ENCODE results near the gene P2RX7.

P2RX7 gene

GRCh38 chr12:121232163-121232562 lies 99.5 kb downstream of the P2RX7 start:
- Histone ChIP-seq H3K4me3 (ENCODE audit: low read length in 2 of 2) (no peak overlapping the region), H3K4me1 (ENCODE audit: control insufficient read depth, insufficient read depth, low read length) (peaks cover 6% of the 10 kb centered on the region), H3K36me3 (ENCODE audit: control insufficient read depth in 2 of 2, insufficient read depth in 2 of 2, low read length in 2 of 2) (peaks cover 12 to 21% of the 10 kb centered on the region in 2 donors), H3K9me3 (ENCODE audit: control insufficient read depth in 2 of 2, low read length in 2 of 2) (no peaks in the 10 kb centered on the region), H3K9ac (ENCODE audit: low read length in 2 of 2) (no peak overlapping the region), H3K27me3 (ENCODE audit: control insufficient read depth in 1 of 2, insufficient read depth in 2 of 2, low read length in 2 of 2) (no peaks in the 10 kb centered on the region), H3K27ac (ENCODE audit: low read length) (no peak overlapping the region)

- Histone ChIP-seq H3K4me1 (ENCODE audit: control insufficient read depth, insufficient read depth, low read length) (peaks cover 15% of the 10 kb centered on the region), H3K27ac (ENCODE audit: low read length) (no peak overlapping the region), H3K9ac (ENCODE audit: low read length in 2 of 2) (no peak overlapping the region), H3K4me3 (ENCODE audit: low read length in 2 of 2) (no peak overlapping the region), H3K9me3 (ENCODE audit: control insufficient read depth in 2 of 2, low read length in 2 of 2) (no peaks in the 10 kb centered on the region), H3K27me3 (ENCODE audit: control insufficient read depth in 1 of 2, insufficient read depth in 2 of 2, low read length in 2 of 2) (no peaks in the 10 kb centered on the region), H3K36me3 (ENCODE audit: control insufficient read depth in 2 of 2, insufficient read depth in 2 of 2, low read length in 2 of 2) (peaks cover 12 to 21% of the 10 kb centered on the region in 2 donors)
These were observed 100.4 kb downstream of the P2RX7 start for GRCh38 chr12:121232977-121233627.

GRCh38 chr12:121233628-121234020 lies 100.9 kb downstream of the P2RX7 start:
- no peak overlapping the region for H3K4me3 ChIP-seq (ENCODE audit: low read length in 2 of 2)
- H3K4me1 ChIP-seq (ENCODE audit: control insufficient read depth, insufficient read depth, low read length): peaks cover 20% of the 10 kb centered on the region
- no peak overlapping the region for H3K27ac ChIP-seq (ENCODE audit: low read length)
- H3K36me3 ChIP-seq (ENCODE audit: control insufficient read depth in 2 of 2, insufficient read depth in 2 of 2, low read length in 2 of 2): peaks cover 10 to 18% of the 10 kb centered on the region in 2 donors
- no peak overlapping the region for H3K9ac ChIP-seq (ENCODE audit: low read length in 2 of 2)
- no peaks in the 10 kb centered on the region for H3K27me3 ChIP-seq (ENCODE audit: control insufficient read depth in 1 of 2, insufficient read depth in 2 of 2, low read length in 2 of 2)
- no peaks in the 10 kb centered on the region for H3K9me3 ChIP-seq (ENCODE audit: control insufficient read depth in 2 of 2, low read length in 2 of 2)

DNA sequence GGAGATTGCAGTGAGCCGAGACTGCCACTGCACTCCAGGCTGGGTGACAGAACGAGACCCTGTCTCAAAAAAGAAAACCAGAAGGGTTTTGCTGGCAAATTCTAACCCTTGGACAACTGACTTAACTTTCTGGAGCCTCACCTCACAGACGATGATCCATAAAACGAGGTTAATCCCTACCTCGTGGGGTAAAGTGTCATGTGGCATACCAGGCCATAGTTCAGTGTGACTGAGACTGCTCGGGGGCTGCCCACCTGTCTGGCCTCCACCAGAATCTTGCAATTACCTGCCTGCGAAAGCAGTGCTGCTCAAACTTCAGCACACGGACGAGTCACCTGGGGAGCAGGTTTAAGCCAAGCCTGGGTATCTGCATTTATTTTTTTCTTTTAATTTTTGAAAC lies 104.1 kb downstream of the P2RX7 start:
- Histone ChIP-seq H3K4me1 (ENCODE audit: control insufficient read depth, insufficient read depth, low read length) (peaks cover 48% of the 10 kb centered on the region), H3K36me3 (ENCODE audit: control insufficient read depth in 2 of 2, insufficient read depth in 2 of 2, low read length in 2 of 2) (peaks cover 10 to 14% of the 10 kb centered on the region in 2 donors), H3K9me3 (ENCODE audit: control insufficient read depth in 2 of 2, low read length in 2 of 2) (no peaks in the 10 kb centered on the region), H3K4me3 (ENCODE audit: low read length in 2 of 2) (no peak overlapping the region), H3K9ac (ENCODE audit: low read length in 2 of 2) (no peak overlapping the region), H3K27me3 (ENCODE audit: control insufficient read depth in 1 of 2, insufficient read depth in 2 of 2, low read length in 2 of 2) (no peaks in the 10 kb centered on the region), H3K27ac (ENCODE audit: low read length) (no peak overlapping the region)

DNA sequence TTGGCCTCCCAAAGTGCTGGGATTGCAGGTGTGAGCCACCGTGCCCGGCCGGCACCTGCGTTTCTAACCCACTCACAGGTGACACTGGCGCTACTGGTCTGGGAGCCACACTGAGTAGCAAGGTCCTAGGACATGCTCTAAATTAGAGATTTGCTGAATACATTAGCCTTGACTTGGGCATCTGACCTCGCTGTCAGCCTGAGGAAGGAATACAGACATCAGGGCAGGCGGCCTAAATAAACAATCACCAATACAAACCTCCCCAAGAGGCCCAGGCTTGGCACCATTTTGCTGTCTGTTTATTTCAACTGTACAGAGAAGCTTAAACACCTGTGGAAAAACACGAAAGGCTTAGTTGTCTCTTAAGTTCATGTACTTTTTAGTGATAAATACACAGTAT lies 104.7 kb downstream of the P2RX7 start:
- no peaks in the 10 kb centered on the region for H3K9me3 ChIP-seq (ENCODE audit: control insufficient read depth in 2 of 2, low read length in 2 of 2)
- H3K36me3 ChIP-seq (ENCODE audit: control insufficient read depth in 2 of 2, insufficient read depth in 2 of 2, low read length in 2 of 2): peaks cover 10 to 11% of the 10 kb centered on the region in 2 donors

More for the DNA sequence above, 104.7 kb downstream of the P2RX7 start:
- Histone ChIP-seq H3K27ac (ENCODE audit: low read length) (peak overlapping the region; percentile 90), H3K4me1 (ENCODE audit: control insufficient read depth, insufficient read depth, low read length) (peaks cover 48% of the 10 kb centered on the region), H3K27me3 (ENCODE audit: control insufficient read depth in 1 of 2, insufficient read depth in 2 of 2, low read length in 2 of 2) (no peaks in the 10 kb centered on the region), H3K4me3 (ENCODE audit: low read length in 2 of 2) (peak overlapping the region in 1 of 2 donors; percentile 22), H3K9ac (ENCODE audit: low read length in 2 of 2) (no peak overlapping the region)

Measured in stomach smooth muscle (tissue), 2 donors.